H9 (cell line): ENCODE data around the gene CCSER1. TPM values are rescaled to one million over a fixed set of nuclear protein-coding genes. Genes with fewer than 3 reads are reported as not detected.

ENCODE experiments used
- DNase-seq: peaks from one replicate; pipeline ENCODE4 v3.0.0-alpha.2; 2017
- H2AFZ ChIP-seq: one replicate; pipeline ENCODE4 v1.6.1; 2013; ENCODE audit warnings: mild to moderate bottlenecking, low read length, control low read depth, moderate library complexity
- H2AK5ac ChIP-seq: 2 replicates; pipeline ENCODE4 v1.6.1; 2013; ENCODE audit warnings: low read length, control low read depth, mixed read lengths; ENCODE audit not compliant: insufficient read length
- H2BK120ac ChIP-seq: one replicate; pipeline ENCODE4 v1.6.1; 2013; ENCODE audit warnings: low read depth, mild to moderate bottlenecking, low read length, control low read depth, inconsistent platforms; ENCODE audit not compliant: poor library complexity, severe bottlenecking
- H2BK12ac ChIP-seq: 2 replicates; pipeline ENCODE4 v1.6.1; 2013; ENCODE audit warnings: low read length, control low read depth, mixed read lengths, low read depth; ENCODE audit not compliant: insufficient read length
- H2BK15ac ChIP-seq: 2 replicates; pipeline ENCODE4 v1.6.1; 2013; ENCODE audit warnings: low read depth, low read length, control low read depth
- H2BK20ac ChIP-seq: one replicate; pipeline ENCODE4 v1.6.1; 2013; ENCODE audit warnings: low read depth, mild to moderate bottlenecking, low read length, control low read depth, inconsistent platforms; ENCODE audit not compliant: poor library complexity, severe bottlenecking
- H2BK5ac ChIP-seq: 2 replicates; pipeline ENCODE4 v1.6.1; 2013; ENCODE audit warnings: low read length, control low read depth, mixed read lengths; ENCODE audit not compliant: insufficient read length
- H3K14ac ChIP-seq: 2 replicates; pipeline ENCODE4 v1.6.1; 2013; ENCODE audit warnings: low read length, control low read depth; ENCODE audit not compliant: insufficient read depth
- H3K18ac ChIP-seq: 2 replicates; pipeline ENCODE4 v1.6.1; 2013; ENCODE audit warnings: low read depth, mild to moderate bottlenecking, mixed read lengths, low read length, control low read depth; ENCODE audit not compliant: insufficient read length
- H3K23ac ChIP-seq: 2 replicates; pipeline ENCODE4 v1.6.1; 2013; ENCODE audit warnings: low read length, control low read depth, mixed read lengths, low read depth; ENCODE audit not compliant: insufficient read length
- H3K23me2 ChIP-seq: 2 replicates; pipeline ENCODE4 v1.6.1; 2013; ENCODE audit warnings: low read depth, mild to moderate bottlenecking, mixed read lengths, low read length, control low read depth; ENCODE audit not compliant: insufficient read length, poor library complexity, severe bottlenecking
- H3K27ac ChIP-seq: 2 replicates; pipeline ENCODE4 v1.5.1; 2013; ENCODE audit warnings: low read length, control low read depth, mixed read lengths, low read depth; ENCODE audit not compliant: insufficient read length
- H3K27me3 ChIP-seq: 2 replicates; pipeline ENCODE4 v1.6.1; 2013; ENCODE audit warnings: low read length, control low read depth, inconsistent platforms; ENCODE audit not compliant: insufficient read depth
- H3K4ac ChIP-seq: 2 replicates; pipeline ENCODE4 v1.6.1; 2013; ENCODE audit warnings: low read depth, mild to moderate bottlenecking, control low read depth, inconsistent platforms, low read length, moderate library complexity
- H3K4me1 ChIP-seq: 2 replicates; pipeline ENCODE4 v1.6.1; 2013; ENCODE audit warnings: low read length, control low read depth, inconsistent platforms; ENCODE audit not compliant: insufficient read depth
- H3K4me2 ChIP-seq: 2 replicates; pipeline ENCODE4 v1.6.1; 2013; ENCODE audit warnings: low read length, control low read depth, mixed read lengths; ENCODE audit not compliant: insufficient read length, insufficient read depth
- H3K56ac ChIP-seq: 2 replicates; pipeline ENCODE4 v1.6.1; 2013; ENCODE audit warnings: low read depth, mild to moderate bottlenecking, mixed read lengths, low read length, control low read depth; ENCODE audit not compliant: insufficient read length
- H3K79me1 ChIP-seq: 2 replicates; pipeline ENCODE4 v1.6.1; 2013; ENCODE audit warnings: low read depth, mild to moderate bottlenecking, moderate library complexity, low read length, control low read depth, inconsistent platforms; ENCODE audit not compliant: insufficient read depth, poor library complexity, severe bottlenecking
- H3K79me2 ChIP-seq: 2 replicates; pipeline ENCODE4 v1.6.1; 2013; ENCODE audit warnings: low read length, control low read depth, inconsistent platforms; ENCODE audit not compliant: insufficient read depth
- H3K9ac ChIP-seq: 2 replicates; pipeline ENCODE4 v1.6.1; 2013; ENCODE audit warnings: low read length, control low read depth, mixed read lengths; ENCODE audit not compliant: insufficient read length; ENCODE audit errors: extremely low read depth
- H3K9me3 ChIP-seq: one replicate; pipeline ENCODE4 v1.6.1; 2013; ENCODE audit warnings: low read depth, low read length, inconsistent platforms; ENCODE audit not compliant: control insufficient read depth
- H3T11ph ChIP-seq: one replicate; pipeline ENCODE4 v1.6.1; 2013; ENCODE audit warnings: mild to moderate bottlenecking, low read length, control low read depth, inconsistent platforms
- H4K20me1 ChIP-seq: one replicate; pipeline ENCODE4 v1.6.1; 2013; ENCODE audit not compliant: control insufficient read depth, insufficient read length, insufficient read depth
- H4K5ac ChIP-seq: 2 replicates; pipeline ENCODE4 v1.6.1; 2013; ENCODE audit warnings: low read depth, mild to moderate bottlenecking, mixed read lengths, low read length, control low read depth; ENCODE audit not compliant: insufficient read length
- H4K8ac ChIP-seq: replicated peaks from 2 replicates; pipeline ENCODE4 v1.6.1; 2013; ENCODE audit warnings: low read length, control low read depth, mixed read lengths, low read depth; ENCODE audit not compliant: insufficient read length
- H4K91ac ChIP-seq: 2 replicates; pipeline ENCODE4 v1.6.1; 2013; ENCODE audit warnings: low read depth, mild to moderate bottlenecking, moderate library complexity, mixed read lengths, low read length, control low read depth; ENCODE audit not compliant: insufficient read length
- H3K27ac Mint-ChIP-seq, 3 experiments: 2 replicates in 2 of 3; 3 replicates in 1 of 3; pipeline ENCODE4 v1.8.0; 2020 to 2021; ENCODE audit warnings: mixed read lengths in 3 of 3, mild to moderate bottlenecking in 1 of 3, moderate library complexity in 1 of 3
- H3K27me3 Mint-ChIP-seq: 2 replicates; pipeline ENCODE4 v1.8.0; 2021; ENCODE audit warnings: low read depth, mild to moderate bottlenecking, moderate library complexity, mixed read lengths
- H3K36me3 Mint-ChIP-seq, 3 experiments: 2 replicates in 2 of 3; 3 replicates in 1 of 3; pipeline ENCODE4 v1.8.0; 2020 to 2021; ENCODE audit warnings: low read depth in 3 of 3, mixed read lengths in 3 of 3; ENCODE audit not compliant: insufficient read depth in 1 of 3
- H3K4me1 Mint-ChIP-seq, 2 experiments: 2 replicates each; pipeline ENCODE4 v1.8.0; 2020; ENCODE audit warnings: mixed read lengths in 2 of 2
- H3K4me3 Mint-ChIP-seq, 2 experiments: 2 replicates in 1 of 2; 3 replicates in 1 of 2; pipeline ENCODE4 v1.8.0; 2020 to 2021; ENCODE audit warnings: mild to moderate bottlenecking in 2 of 2, mixed read lengths in 2 of 2, moderate library complexity in 1 of 2
- H3K9me3 Mint-ChIP-seq, 2 experiments: 2 replicates in 1 of 2; 3 replicates in 1 of 2; pipeline ENCODE4 v1.8.0; 2020; ENCODE audit warnings: mild to moderate bottlenecking in 2 of 2, mixed read lengths in 2 of 2, moderate library complexity in 1 of 2
- total RNA-seq: library from RNA; stranded (reverse); gene quantifications from 2 replicates; pipeline ENCODE4 v1.2.1, GENCODE V29; 2021
- TF ChIP-seq, protein P1 (sequence below): fragments of 200-600 bp; sonication (generic); conservative IDR thresholded peaks from 3 replicates; pipeline ENCODE4 v1.8.0; 2021; ENCODE audit warnings: antibody characterized with exemption, mild to moderate bottlenecking

CCSER1 gene
- total RNA-seq, 1 experiment from 2014 or later, result 0.37 TPM

- no peak overlapping the region for H3K23ac ChIP-seq
- H4K91ac ChIP-seq, result no peak overlapping the region
- no peak overlapping the region for H2AFZ ChIP-seq
- no peak overlapping the region for H3K9ac ChIP-seq
- H4K8ac ChIP-seq, result no peak overlapping the region
- no peak overlapping the region for H2AK5ac ChIP-seq
- no peaks in the 10 kb centered on the region for H3K27me3 ChIP-seq
- no peak overlapping the region for H4K5ac ChIP-seq
- TF ChIP-seq, protein P1, sequence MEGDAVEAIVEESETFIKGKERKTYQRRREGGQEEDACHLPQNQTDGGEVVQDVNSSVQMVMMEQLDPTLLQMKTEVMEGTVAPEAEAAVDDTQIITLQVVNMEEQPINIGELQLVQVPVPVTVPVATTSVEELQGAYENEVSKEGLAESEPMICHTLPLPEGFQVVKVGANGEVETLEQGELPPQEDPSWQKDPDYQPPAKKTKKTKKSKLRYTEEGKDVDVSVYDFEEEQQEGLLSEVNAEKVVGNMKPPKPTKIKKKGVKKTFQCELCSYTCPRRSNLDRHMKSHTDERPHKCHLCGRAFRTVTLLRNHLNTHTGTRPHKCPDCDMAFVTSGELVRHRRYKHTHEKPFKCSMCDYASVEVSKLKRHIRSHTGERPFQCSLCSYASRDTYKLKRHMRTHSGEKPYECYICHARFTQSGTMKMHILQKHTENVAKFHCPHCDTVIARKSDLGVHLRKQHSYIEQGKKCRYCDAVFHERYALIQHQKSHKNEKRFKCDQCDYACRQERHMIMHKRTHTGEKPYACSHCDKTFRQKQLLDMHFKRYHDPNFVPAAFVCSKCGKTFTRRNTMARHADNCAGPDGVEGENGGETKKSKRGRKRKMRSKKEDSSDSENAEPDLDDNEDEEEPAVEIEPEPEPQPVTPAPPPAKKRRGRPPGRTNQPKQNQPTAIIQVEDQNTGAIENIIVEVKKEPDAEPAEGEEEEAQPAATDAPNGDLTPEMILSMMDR, result no peak
- H3K4me2 ChIP-seq, result no peak overlapping the region
- Mint-ChIP-seq H3K9me3 (peaks cover 3 to 11% of the 10 kb centered on the region in 2 experiments), H3K27ac (no peak overlapping the region), H3K36me3 (peaks cover 2 to 18% (median 7%) of the 10 kb centered on the region in 3 experiments; a peak in 6 of 7 replicates), H3K4me3 (no peak overlapping the region), H3K4me1 (no peaks in the 10 kb centered on the region), H3K27me3 (no peaks in the 10 kb centered on the region)
- H2BK15ac ChIP-seq, result no peak overlapping the region
- H3K18ac ChIP-seq, result no peak overlapping the region
- H3K23me2 ChIP-seq, result no peaks in the 10 kb centered on the region
- H3K4me1 ChIP-seq, result no peaks in the 10 kb centered on the region
- no peak overlapping the region for H3K27ac ChIP-seq
- no peaks in the 10 kb centered on the region for H3K79me1 ChIP-seq
- H2BK5ac ChIP-seq, result no peak overlapping the region
- no peak overlapping the region for H3K56ac ChIP-seq
- H3K4ac ChIP-seq, result no peak overlapping the region
- no peak for DNase-seq
- H2BK12ac ChIP-seq, result no peak overlapping the region
- no peaks in the 10 kb centered on the region for H3K79me2 ChIP-seq
- H4K20me1 ChIP-seq, result no peaks in the 10 kb centered on the region
- H2BK20ac ChIP-seq, result no peak overlapping the region
- no peaks in the 10 kb centered on the region for H3K9me3 ChIP-seq
- no peak overlapping the region for H3K14ac ChIP-seq
- no peak overlapping the region for H3T11ph ChIP-seq
- H2BK120ac ChIP-seq, result no peak overlapping the region
These were observed 1043.6 kb downstream of the CCSER1 start for GRCh38 chr4:91170768-91171167.
